DOHH2 (cell line): Measurements from ENCODE around the gene INPP4A.

Source experiments
- EZH2phosphoT487 ChIP-seq: fragments of 200-600 bp; sonication (generic); IDR thresholded peaks from 2 replicates; pipeline ENCODE4 v1.6.1; 2017; ENCODE audit warnings: borderline replicate concordance, mild to moderate bottlenecking, antibody characterized with exemption, low read length, moderate library complexity, mixed read lengths
- TF ChIP-seq, protein P1 (sequence below): fragments of 200-600 bp; sonication (generic); IDR thresholded peaks from one replicate; pipeline ENCODE4 v1.5.1; 2014; ENCODE audit warnings: antibody characterized with exemption, mild to moderate bottlenecking, low read depth, low read length; ENCODE audit not compliant: poor library complexity, severe bottlenecking

DNA sequence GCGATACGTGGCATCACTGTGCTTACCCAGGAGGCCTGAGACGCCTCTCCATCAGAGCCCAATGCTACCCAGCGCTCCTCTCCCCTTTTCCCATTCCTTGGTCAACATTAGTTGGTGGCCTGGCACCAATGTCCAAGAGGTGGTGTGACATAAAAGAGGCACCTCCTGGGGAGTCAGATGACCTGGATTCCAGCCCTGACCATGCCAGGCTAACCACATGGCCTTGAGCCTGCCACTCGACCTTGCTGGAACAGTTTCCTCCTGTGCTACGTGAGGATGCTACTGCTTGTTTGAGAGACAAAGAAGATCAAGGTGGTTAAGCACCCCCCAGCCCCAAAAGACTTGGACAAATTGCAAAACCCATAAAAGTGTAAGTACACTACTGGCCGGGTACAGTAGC, 76.6 kb downstream of the INPP4A start:
- TF ChIP-seq, protein P1, sequence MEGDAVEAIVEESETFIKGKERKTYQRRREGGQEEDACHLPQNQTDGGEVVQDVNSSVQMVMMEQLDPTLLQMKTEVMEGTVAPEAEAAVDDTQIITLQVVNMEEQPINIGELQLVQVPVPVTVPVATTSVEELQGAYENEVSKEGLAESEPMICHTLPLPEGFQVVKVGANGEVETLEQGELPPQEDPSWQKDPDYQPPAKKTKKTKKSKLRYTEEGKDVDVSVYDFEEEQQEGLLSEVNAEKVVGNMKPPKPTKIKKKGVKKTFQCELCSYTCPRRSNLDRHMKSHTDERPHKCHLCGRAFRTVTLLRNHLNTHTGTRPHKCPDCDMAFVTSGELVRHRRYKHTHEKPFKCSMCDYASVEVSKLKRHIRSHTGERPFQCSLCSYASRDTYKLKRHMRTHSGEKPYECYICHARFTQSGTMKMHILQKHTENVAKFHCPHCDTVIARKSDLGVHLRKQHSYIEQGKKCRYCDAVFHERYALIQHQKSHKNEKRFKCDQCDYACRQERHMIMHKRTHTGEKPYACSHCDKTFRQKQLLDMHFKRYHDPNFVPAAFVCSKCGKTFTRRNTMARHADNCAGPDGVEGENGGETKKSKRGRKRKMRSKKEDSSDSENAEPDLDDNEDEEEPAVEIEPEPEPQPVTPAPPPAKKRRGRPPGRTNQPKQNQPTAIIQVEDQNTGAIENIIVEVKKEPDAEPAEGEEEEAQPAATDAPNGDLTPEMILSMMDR, result no peak
- TF ChIP-seq EZH2phosphoT487, result no peak
